Activated T-helper 1 cell treated with anti-CD3 and anti-CD28 coated beads, Interleukin-12 subunit alpha, Interleukin-12 subunit beta, Interleukin-2, Interleukin-4 antibody, amounts not matched to agents 30 ng/mL and 10 ng/mL and 1 ng/mL, durations not matched to agents 14 hours and 24 hours and 36 hours (primary cell): Measurements from ENCODE around the gene KIRREL3. TPM values are rescaled to one million over a fixed set of nuclear protein-coding genes. Genes with fewer than 3 reads are reported as not detected.
"Not testable (repeated sequence)": the region's sequence is repeated elsewhere in the genome, so short reads cannot be mapped to it uniquely, and the experiment has no call there.

Source experiments
- DNase-seq: peaks from one replicate; pipeline ENCODE4 v3.0.0; 2021; ENCODE audit warnings: low spot score
- H3K27ac Mint-ChIP-seq: one replicate; pipeline ENCODE4 v1.8.0; 2021; ENCODE audit warnings: mild to moderate bottlenecking, mixed read lengths
- H3K27me3 Mint-ChIP-seq: one replicate; pipeline ENCODE4 v1.8.0; 2022; ENCODE audit warnings: mild to moderate bottlenecking, moderate library complexity, mixed read lengths; ENCODE audit not compliant: insufficient read depth
- H3K36me3 Mint-ChIP-seq: one replicate; pipeline ENCODE4 v1.8.0; 2021; ENCODE audit warnings: low read depth, mixed read lengths
- H3K4me1 Mint-ChIP-seq: one replicate; pipeline ENCODE4 v1.8.0; 2021; ENCODE audit warnings: low read depth, mixed read lengths
- H3K4me3 Mint-ChIP-seq: one replicate; pipeline ENCODE4 v1.8.0; 2021; ENCODE audit warnings: mild to moderate bottlenecking, moderate library complexity, mixed read lengths
- H3K9me3 Mint-ChIP-seq: one replicate; pipeline ENCODE4 v1.8.0; 2021; ENCODE audit warnings: mixed read lengths
- intact Hi-C: fragments of 100-400 bp; cut with micrococcal nuclease; formaldehyde crosslinking; loops from one replicate; pipeline ENCODE4 v1.15.1; 2024
- total RNA-seq: library from RNA; stranded (reverse); gene quantifications from 2 replicates; pipeline ENCODE4 v1.2.3, GENCODE V29; 2022

KIRREL3 gene
- total RNA-seq, 1 donor from 2014 or later: not detected

GRCh38 chr11:126398296-126398695 is 602.3 kb downstream of the KIRREL3 start:
- Mint-ChIP-seq H3K36me3 (no peaks in the 10 kb centered on the region), H3K4me1 (no peaks in the 10 kb centered on the region), H3K9me3 (no peaks in the 10 kb centered on the region), H3K4me3 (no peak overlapping the region), H3K27me3 (peaks cover 2% of the 10 kb centered on the region), H3K27ac (no peak overlapping the region)
- intact Hi-C loops: no loop called here
- no peak for DNase-seq

GRCh38 chr11:126396965-126397364 is 603.6 kb downstream of the KIRREL3 start:
- intact Hi-C loops: no loop called here
- DNase-seq: no peak
- H3K9me3 Mint-ChIP-seq: no peaks in the 10 kb centered on the region
- H3K27ac Mint-ChIP-seq: no peak overlapping the region
- H3K4me1 Mint-ChIP-seq: no peaks in the 10 kb centered on the region
- H3K36me3 Mint-ChIP-seq: no peaks in the 10 kb centered on the region
- no peak overlapping the region for H3K4me3 Mint-ChIP-seq
- H3K27me3 Mint-ChIP-seq: peaks cover 2% of the 10 kb centered on the region

GRCh38 chr11:126396266-126396665 is 604.3 kb downstream of the KIRREL3 start:
- H3K4me3 Mint-ChIP-seq, DNase-seq, H3K36me3 Mint-ChIP-seq, H3K27me3 Mint-ChIP-seq, H3K27ac Mint-ChIP-seq, H3K9me3 Mint-ChIP-seq, intact Hi-C loops, H3K4me1 Mint-ChIP-seq: not testable (repeated sequence)

- H3K27ac Mint-ChIP-seq, intact Hi-C loops, H3K27me3 Mint-ChIP-seq, H3K4me1 Mint-ChIP-seq, DNase-seq, H3K4me3 Mint-ChIP-seq, H3K36me3 Mint-ChIP-seq, H3K9me3 Mint-ChIP-seq: not testable (repeated sequence)
Measured at GRCh38 chr11:126395784-126396183, 604.8 kb downstream of the KIRREL3 start.

- H3K4me1 Mint-ChIP-seq, H3K36me3 Mint-ChIP-seq, intact Hi-C loops, DNase-seq, H3K27me3 Mint-ChIP-seq, H3K4me3 Mint-ChIP-seq, H3K27ac Mint-ChIP-seq, H3K9me3 Mint-ChIP-seq: not testable (repeated sequence)
Measured at GRCh38 chr11:126394634-126395072, 605.9 kb downstream of the KIRREL3 start.

- Mint-ChIP-seq H3K4me1 (no peaks in the 10 kb centered on the region), H3K27me3 (peaks cover 2% of the 10 kb centered on the region), H3K27ac (no peak overlapping the region), H3K4me3 (no peak overlapping the region), H3K9me3 (no peaks in the 10 kb centered on the region), H3K36me3 (no peaks in the 10 kb centered on the region)
- intact Hi-C loops: no loop called here
- no peak for DNase-seq
Measured at GRCh38 chr11:126394036-126394435, 606.5 kb downstream of the KIRREL3 start.

GRCh38 chr11:126393143-126393542 is 607.4 kb downstream of the KIRREL3 start:
- intact Hi-C loops: no loop called here
- H3K4me3 Mint-ChIP-seq: no peak overlapping the region
- H3K27me3 Mint-ChIP-seq: peaks cover 2% of the 10 kb centered on the region
- DNase-seq: no peak
- no peaks in the 10 kb centered on the region for H3K4me1 Mint-ChIP-seq
- no peak overlapping the region for H3K27ac Mint-ChIP-seq
- no peaks in the 10 kb centered on the region for H3K36me3 Mint-ChIP-seq
- H3K9me3 Mint-ChIP-seq: no peaks in the 10 kb centered on the region

- Mint-ChIP-seq H3K27me3 (peaks cover 2% of the 10 kb centered on the region), H3K36me3 (no peaks in the 10 kb centered on the region), H3K4me3 (no peak overlapping the region)
Measured at GRCh38 chr11:126392633-126393013, 607.9 kb downstream of the KIRREL3 start.

GRCh38 chr11:126391970-126392632 is 608.5 kb downstream of the KIRREL3 start:
- intact Hi-C loops: no loop called here
- no peaks in the 10 kb centered on the region for H3K27me3 Mint-ChIP-seq
- no peak for DNase-seq
- H3K9me3 Mint-ChIP-seq: no peaks in the 10 kb centered on the region
- no peak overlapping the region for H3K27ac Mint-ChIP-seq
- no peaks in the 10 kb centered on the region for H3K36me3 Mint-ChIP-seq
- peaks cover under 1% of the 10 kb centered on the region for H3K4me1 Mint-ChIP-seq
- no peak overlapping the region for H3K4me3 Mint-ChIP-seq

More at GRCh38 chr11:126392633-126393013, 607.9 kb downstream of the KIRREL3 start:
- H3K4me1 Mint-ChIP-seq: no peaks in the 10 kb centered on the region
- no peaks in the 10 kb centered on the region for H3K9me3 Mint-ChIP-seq
- DNase-seq: no peak
- intact Hi-C loops: no loop called here
- H3K27ac Mint-ChIP-seq: no peak overlapping the region

GRCh38 chr11:126391286-126391954 is 609.1 kb downstream of the KIRREL3 start:
- Mint-ChIP-seq H3K36me3 (no peaks in the 10 kb centered on the region), H3K9me3 (no peaks in the 10 kb centered on the region), H3K4me3 (no peak overlapping the region), H3K27ac (no peak overlapping the region), H3K27me3 (no peaks in the 10 kb centered on the region), H3K4me1 (peaks cover 8% of the 10 kb centered on the region)
- intact Hi-C loops: no loop called here
- DNase-seq: no peak

GRCh38 chr11:126390272-126390867 is 610.2 kb downstream of the KIRREL3 start:
- no peak overlapping the region for H3K4me3 Mint-ChIP-seq
- peaks cover 11% of the 10 kb centered on the region for H3K4me1 Mint-ChIP-seq
- H3K27ac Mint-ChIP-seq: no peak overlapping the region
- no peak for DNase-seq
- H3K36me3 Mint-ChIP-seq: no peaks in the 10 kb centered on the region
- H3K9me3 Mint-ChIP-seq: no peaks in the 10 kb centered on the region
- intact Hi-C loops: no loop called here
- H3K27me3 Mint-ChIP-seq: no peaks in the 10 kb centered on the region

GRCh38 chr11:126387857-126388256 is 612.7 kb downstream of the KIRREL3 start:
- H3K27me3 Mint-ChIP-seq: no peaks in the 10 kb centered on the region
- H3K4me3 Mint-ChIP-seq: no peak overlapping the region
- no peaks in the 10 kb centered on the region for H3K36me3 Mint-ChIP-seq
- intact Hi-C loops: no loop called here
- DNase-seq: no peak
- no peak overlapping the region for H3K27ac Mint-ChIP-seq
- H3K9me3 Mint-ChIP-seq: no peaks in the 10 kb centered on the region
- peaks cover 11% of the 10 kb centered on the region for H3K4me1 Mint-ChIP-seq

- H3K27me3 Mint-ChIP-seq, H3K4me3 Mint-ChIP-seq, H3K36me3 Mint-ChIP-seq, DNase-seq, intact Hi-C loops, H3K27ac Mint-ChIP-seq, H3K9me3 Mint-ChIP-seq: not testable (repeated sequence)
- peaks cover 11% of the 10 kb centered on the region for H3K4me1 Mint-ChIP-seq
Measured at GRCh38 chr11:126386729-126387071, 613.9 kb downstream of the KIRREL3 start.
